ENCODE results near the gene SLC30A2.
"Not testable (repeated sequence)": the region's sequence is repeated elsewhere in the genome, so short reads cannot be mapped to it uniquely, and the experiment has no call there.

The SLC30A2 gene

GRCh38 chr1:26045722-26046245 is at the start of gene SLC30A2:
SLC30A2 (minus strand) TSS chr1:26046118; CDS start chr1:26045896, 222 bp downstream.
- DNase-seq (ENCODE audit: low read depth, low spot score), result no peak

- no peak for DNase-seq (ENCODE audit: low read depth, low spot score)
Measured at GRCh38 chr1:26094677-26095383, 48.9 kb upstream of the SLC30A2 start.

- no peak for DNase-seq (ENCODE audit: low read depth, low spot score)
Measured at GRCh38 chr1:26094076-26094669, 48.3 kb upstream of the SLC30A2 start.

GRCh38 chr1:26093569-26093968 is 47.7 kb upstream of the SLC30A2 start:
- DNase-seq (ENCODE audit: low read depth, low spot score), result not testable (repeated sequence)

- no peak for DNase-seq (ENCODE audit: low read depth, low spot score)
Measured at GRCh38 chr1:26092422-26092821, 46.5 kb upstream of the SLC30A2 start.

- no peak for DNase-seq (ENCODE audit: low read depth, low spot score)
Measured at GRCh38 chr1:26090893-26091292, 45.0 kb upstream of the SLC30A2 start.

GRCh38 chr1:26089125-26089524 is 43.2 kb upstream of the SLC30A2 start:
- DNase-seq (ENCODE audit: low read depth, low spot score), result no peak

- DNase-seq (ENCODE audit: low read depth, low spot score), result no peak
Measured at GRCh38 chr1:26084844-26085243, 38.9 kb upstream of the SLC30A2 start.

- DNase-seq (ENCODE audit: low read depth, low spot score), result no peak
Measured at GRCh38 chr1:26084091-26084561, 38.2 kb upstream of the SLC30A2 start.

GRCh38 chr1:26083208-26083607 is 37.3 kb upstream of the SLC30A2 start:
- no peak for DNase-seq (ENCODE audit: low read depth, low spot score)

- DNase-seq (ENCODE audit: low read depth, low spot score), result no peak
Measured at GRCh38 chr1:26082020-26082350, 36.1 kb upstream of the SLC30A2 start.

GRCh38 chr1:26081267-26082019 is 35.5 kb upstream of the SLC30A2 start:
- no peak for DNase-seq (ENCODE audit: low read depth, low spot score)

- DNase-seq (ENCODE audit: low read depth, low spot score), result no peak
Measured at GRCh38 chr1:26079960-26080814, 34.3 kb upstream of the SLC30A2 start.

- DNase-seq (ENCODE audit: low read depth, low spot score), result no peak
Measured at GRCh38 chr1:26079178-26079563, 33.3 kb upstream of the SLC30A2 start.

- DNase-seq (ENCODE audit: low read depth, low spot score), result no peak
Measured at GRCh38 chr1:26078286-26079177, 32.6 kb upstream of the SLC30A2 start.

- no peak for DNase-seq (ENCODE audit: low read depth, low spot score)
Measured at GRCh38 chr1:26077524-26077923, 31.6 kb upstream of the SLC30A2 start.

GRCh38 chr1:26075421-26076144 is 29.7 kb upstream of the SLC30A2 start:
- no peak for DNase-seq (ENCODE audit: low read depth, low spot score)

- no peak for DNase-seq (ENCODE audit: low read depth, low spot score)
Measured at GRCh38 chr1:26072305-26072704, 26.4 kb upstream of the SLC30A2 start.

- no peak for DNase-seq (ENCODE audit: low read depth, low spot score)
Measured at GRCh38 chr1:26070963-26071342, 25.0 kb upstream of the SLC30A2 start.

Data from activated CD4-positive, CD25-positive, alpha-beta regulatory T cell treated with anti-CD3 and anti-CD28 coated beads, Interleukin-2, amount 50 U/mL, for 16 hours (primary cell).